Measurements from ENCODE around the gene JMJD7.

The JMJD7 gene

GRCh38 chr15:41886741-41887140 lies 58.8 kb downstream of the JMJD7 start:
- DNase-seq = no peak

GRCh38 chr15:41887161-41887560 lies 59.3 kb downstream of the JMJD7 start:
- DNase-seq = no peak

All from activated naive CD4-positive, alpha-beta T cell treated with Interleukin-2 at 50 U/mL for 16 hours (primary cell).